ENCODE measurements around the gene F2.
"Not testable (repeated sequence)": the region's sequence is repeated elsewhere in the genome, so short reads cannot be mapped to it uniquely, and the experiment has no call there.

F2 gene

DNA sequence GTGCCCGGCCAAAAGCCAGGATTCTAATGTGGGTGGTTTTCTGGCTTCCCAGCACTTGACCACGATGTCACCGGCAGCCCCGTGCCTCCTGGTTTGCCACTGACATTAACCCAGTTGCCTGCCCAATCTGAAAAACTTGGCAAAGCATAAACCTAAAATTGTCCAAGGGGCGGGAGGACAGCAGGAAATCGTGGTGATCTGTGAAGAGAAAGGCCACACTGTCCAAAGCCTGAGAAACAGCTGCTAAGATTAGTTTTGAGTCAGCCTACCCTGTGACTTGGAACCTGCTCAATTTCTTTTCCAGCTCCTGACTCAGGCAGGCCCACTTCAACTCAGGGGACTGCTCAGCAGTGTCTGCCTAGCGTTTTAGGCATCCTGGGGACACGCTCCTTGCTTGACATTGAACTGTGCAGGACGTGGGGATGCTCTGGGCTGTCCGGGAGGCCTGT, 8.2 kb upstream of the F2 start:
- no peak overlapping the region for H3K27ac ChIP-seq (ENCODE audit: low read length)
- H3K9ac ChIP-seq (ENCODE audit: low read depth, low read length), result no peak overlapping the region
- H3K9me3 ChIP-seq (ENCODE audit: insufficient read depth, low read length, severe bottlenecking), result no peaks in the 10 kb centered on the region
- TF ChIP-seq CTCF (IDR thresholded peaks at IDR 0.05; ENCODE audit: borderline replicate concordance, extremely low read depth, low read length, poor library complexity, severe bottlenecking) (no peak), EZH2 (IDR thresholded peaks at IDR 0.05; ENCODE audit: borderline replicate concordance, low read depth, low read length, severe bottlenecking) (no peak)
- no peak for DNase-seq
- no peak overlapping the region for H3K4me3 ChIP-seq (ENCODE audit: low read depth in 1 of 2, low read length in 2 of 2)
- H4K20me1 ChIP-seq (ENCODE audit: insufficient read depth, low read length), result peaks cover 1% of the 10 kb centered on the region; the same call in 1 of the 2 replicates
- H3K4me1 ChIP-seq (ENCODE audit: insufficient read depth, low read length), result no peaks in the 10 kb centered on the region
- ATAC-seq (ENCODE audit: insufficient read depth, low read depth), result no peak
- H2AFZ ChIP-seq (ENCODE audit: low read depth, low read length), result no peak overlapping the region
- H3K36me3 ChIP-seq (ENCODE audit: insufficient read depth, low read length), result peaks cover 17% of the 10 kb centered on the region
- no peaks in the 10 kb centered on the region for H3K27me3 ChIP-seq (ENCODE audit: insufficient read depth, low read length, poor library complexity)
- no peak overlapping the region for H3K4me2 ChIP-seq (ENCODE audit: insufficient read depth, low read length)
- no peaks in the 10 kb centered on the region for H3K79me2 ChIP-seq (ENCODE audit: insufficient read depth, low read length)

- ATAC-seq (ENCODE audit: insufficient read depth, low read depth) (no peak), DNase-seq (no peak)
- Histone ChIP-seq H3K79me2 (ENCODE audit: insufficient read depth, low read length) (no peaks in the 10 kb centered on the region), H3K27ac (ENCODE audit: low read length) (no peak overlapping the region), H3K4me2 (ENCODE audit: insufficient read depth, low read length) (no peak overlapping the region), H3K36me3 (ENCODE audit: insufficient read depth, low read length) (peaks cover 13% of the 10 kb centered on the region), H3K27me3 (ENCODE audit: insufficient read depth, low read length, poor library complexity) (no peaks in the 10 kb centered on the region), H2AFZ (ENCODE audit: low read depth, low read length) (no peak overlapping the region), H3K9me3 (ENCODE audit: insufficient read depth, low read length, severe bottlenecking) (no peaks in the 10 kb centered on the region), H3K4me1 (ENCODE audit: insufficient read depth, low read length) (no peaks in the 10 kb centered on the region), H3K9ac (ENCODE audit: low read depth, low read length) (no peak overlapping the region), H4K20me1 (ENCODE audit: insufficient read depth, low read length) (no peaks in the 10 kb centered on the region; the same call in 1 of the 2 replicates), H3K4me3 (ENCODE audit: low read depth in 1 of 2, low read length in 2 of 2) (no peak overlapping the region)
- no peak for TF ChIP-seq EZH2 (IDR thresholded peaks at IDR 0.05; ENCODE audit: borderline replicate concordance, low read depth, low read length, severe bottlenecking)
- no peak for TF ChIP-seq CTCF (IDR thresholded peaks at IDR 0.05; ENCODE audit: borderline replicate concordance, extremely low read depth, low read length, poor library complexity, severe bottlenecking)
Measured at GRCh38 chr11:46711303-46711702, 7.7 kb upstream of the F2 start.

GRCh38 chr11:46712874-46713576, 6.0 kb upstream of the F2 start:
- H2AFZ ChIP-seq (ENCODE audit: low read depth, low read length), result no peak overlapping the region
- H3K4me2 ChIP-seq (ENCODE audit: insufficient read depth, low read length), result no peak overlapping the region
- H4K20me1 ChIP-seq (ENCODE audit: insufficient read depth, low read length), result no peaks in the 10 kb centered on the region
- H3K27me3 ChIP-seq (ENCODE audit: insufficient read depth, low read length, poor library complexity), result no peaks in the 10 kb centered on the region
- no peak overlapping the region for H3K4me3 ChIP-seq (ENCODE audit: low read depth in 1 of 2, low read length in 2 of 2)
- TF ChIP-seq CTCF (IDR thresholded peaks at IDR 0.05; ENCODE audit: borderline replicate concordance, extremely low read depth, low read length, poor library complexity, severe bottlenecking) (no peak), EZH2 (IDR thresholded peaks at IDR 0.05; ENCODE audit: borderline replicate concordance, low read depth, low read length, severe bottlenecking) (no peak)
- ATAC-seq (ENCODE audit: insufficient read depth, low read depth) (no peak), DNase-seq (no peak)
- H3K36me3 ChIP-seq (ENCODE audit: insufficient read depth, low read length), result no peaks in the 10 kb centered on the region
- H3K9ac ChIP-seq (ENCODE audit: low read depth, low read length), result no peak overlapping the region
- no peak overlapping the region for H3K27ac ChIP-seq (ENCODE audit: low read length)
- H3K4me1 ChIP-seq (ENCODE audit: insufficient read depth, low read length), result 0 out of 2 replicates have a peak, but pooled peaks cover under 1% of the 10 kb centered on the region
- no peaks in the 10 kb centered on the region for H3K9me3 ChIP-seq (ENCODE audit: insufficient read depth, low read length, severe bottlenecking)
- H3K79me2 ChIP-seq (ENCODE audit: insufficient read depth, low read length), result no peaks in the 10 kb centered on the region

GRCh38 chr11:46717825-46718154, 1.2 kb upstream of the F2 start:
- H3K4me3 ChIP-seq (ENCODE audit: low read depth in 1 of 2, low read length in 2 of 2); ATAC-seq (ENCODE audit: insufficient read depth, low read depth); H3K9ac ChIP-seq (ENCODE audit: low read depth, low read length); H3K27ac ChIP-seq (ENCODE audit: low read length); H3K4me1 ChIP-seq (ENCODE audit: insufficient read depth, low read length); H3K4me2 ChIP-seq (ENCODE audit: insufficient read depth, low read length); H3K27me3 ChIP-seq (ENCODE audit: insufficient read depth, low read length, poor library complexity); DNase-seq; H3K36me3 ChIP-seq (ENCODE audit: insufficient read depth, low read length); H4K20me1 ChIP-seq (ENCODE audit: insufficient read depth, low read length); H3K9me3 ChIP-seq (ENCODE audit: insufficient read depth, low read length, severe bottlenecking); H3K79me2 ChIP-seq (ENCODE audit: insufficient read depth, low read length): not testable (repeated sequence)
- peak overlapping the region; percentile 12; the same call in 1 of the 2 replicates for H2AFZ ChIP-seq (ENCODE audit: low read depth, low read length)
